ENCODE data around the gene LIPI. TPM values are rescaled to one million over a fixed set of nuclear protein-coding genes. Genes with fewer than 3 reads are reported as not detected.

Gene LIPI
- total RNA-seq (2022), result not detected in 2 replicates
- Bru-seq, nascent RNA, result percentile 1 among the genes with signal in this experiment
- BruChase-seq, experiment 1, labeled RNA remaining after a 6-hour chase, result not detected
- BruChase-seq, experiment 2, labeled RNA remaining after a 2-hour chase, result percentile 1 among the genes with signal in this experiment
- long read RNA-seq, result 0 reads

- DNase-seq, result no peak
- Mint-ChIP-seq H3K36me3 (ENCODE audit: insufficient read depth, unreplicated experiment) (no peaks in the 10 kb centered on the region), H3K9me3 (ENCODE audit: low read depth, unreplicated experiment) (no peaks in the 10 kb centered on the region), H3K27me3 (ENCODE audit: unreplicated experiment) (no peaks in the 10 kb centered on the region), H3K4me3 (ENCODE audit: low read depth, unreplicated experiment) (no peak within 1 kb of the TSS), H3K4me1 (ENCODE audit: low read depth, unreplicated experiment) (no peaks in the 10 kb centered on the region), H3K27ac (ENCODE audit: unreplicated experiment) (no peak within 1 kb of the TSS)
- BruUV-seq (replicated peaks), result no TSS peak
- intact Hi-C loops (cut with micrococcal nuclease; ENCODE audit: unreplicated experiment), result no loop called here
- no peak for TF ChIP-seq CTCF (IDR thresholded peaks at IDR 0.05; ENCODE audit: unreplicated experiment)
- CTCF ChIA-PET, result no interaction called here
These were observed at the start of gene LIPI for GRCh38 chr21:14210738-14211137. LIPI (minus strand) TSS chr21:14210955; CDS start chr21:14210845, 110 bp downstream.

- intact Hi-C loops (cut with micrococcal nuclease; ENCODE audit: unreplicated experiment), result loop anchor here (2.0 to 5.0 kb wide), 2 partner anchors 47 to 603 kb away; no protein-coding TSS in a partner anchor
- Mint-ChIP-seq H3K9me3 (ENCODE audit: low read depth, unreplicated experiment) (no peaks in the 10 kb centered on the region), H3K4me1 (ENCODE audit: low read depth, unreplicated experiment) (no peaks in the 10 kb centered on the region), H3K27me3 (ENCODE audit: unreplicated experiment) (no peaks in the 10 kb centered on the region), H3K4me3 (ENCODE audit: low read depth, unreplicated experiment) (no peak overlapping the region), H3K36me3 (ENCODE audit: insufficient read depth, unreplicated experiment) (no peaks in the 10 kb centered on the region), H3K27ac (ENCODE audit: unreplicated experiment) (no peak overlapping the region)
- no peak for DNase-seq
- no TSS peak for BruUV-seq (replicated peaks)
- no peak for TF ChIP-seq CTCF (IDR thresholded peaks at IDR 0.05; ENCODE audit: unreplicated experiment)
- CTCF ChIA-PET, result interaction anchor here (0.6 kb wide), 1 partner anchor 119 kb away, joined by 3 read pairs; no protein-coding TSS in a partner anchor
These were observed 49.5 kb upstream of the LIPI start for GRCh38 chr21:14260174-14260764.

DNA sequence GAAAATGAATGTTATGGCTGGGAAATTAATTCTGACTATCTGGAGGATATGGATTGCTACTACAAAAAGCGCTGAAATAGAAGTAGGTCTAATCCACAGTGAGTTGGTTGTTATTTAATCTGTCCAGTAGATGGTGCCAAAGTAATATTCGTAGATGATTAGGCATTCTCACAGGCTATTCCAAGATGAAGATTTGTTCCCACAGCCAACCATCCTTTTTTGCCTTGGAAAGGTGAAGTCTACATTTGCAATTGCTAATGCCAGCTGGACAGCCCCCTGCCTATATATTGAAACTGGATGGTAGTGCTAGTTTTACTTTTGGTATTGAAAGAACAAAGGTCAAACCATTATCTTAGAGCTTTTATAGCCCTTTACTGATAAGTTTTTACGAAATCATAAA is 49.0 kb upstream of the LIPI start:
- CTCF ChIA-PET, result interaction anchor here (0.6 kb wide), 1 partner anchor 120 kb away, joined by 3 read pairs; no protein-coding TSS in a partner anchor
- Mint-ChIP-seq H3K4me3 (ENCODE audit: low read depth, unreplicated experiment) (no peak overlapping the region), H3K27me3 (ENCODE audit: unreplicated experiment) (no peaks in the 10 kb centered on the region), H3K9me3 (ENCODE audit: low read depth, unreplicated experiment) (no peaks in the 10 kb centered on the region), H3K27ac (ENCODE audit: unreplicated experiment) (no peak overlapping the region), H3K4me1 (ENCODE audit: low read depth, unreplicated experiment) (no peaks in the 10 kb centered on the region), H3K36me3 (ENCODE audit: insufficient read depth, unreplicated experiment) (no peaks in the 10 kb centered on the region)
- intact Hi-C loops (cut with micrococcal nuclease; ENCODE audit: unreplicated experiment), result loop anchor here (2.0 to 5.0 kb wide), 2 partner anchors 48 to 603 kb away; no protein-coding TSS in a partner anchor
- no TSS peak for BruUV-seq (replicated peaks)
- peak; percentile 47 for TF ChIP-seq CTCF (IDR thresholded peaks at IDR 0.05; ENCODE audit: unreplicated experiment)
- DNase-seq, result no peak

- CTCF ChIA-PET, result no interaction called here
- Mint-ChIP-seq H3K4me1 (ENCODE audit: low read depth, unreplicated experiment) (peaks cover 9% of the 10 kb centered on the region), H3K36me3 (ENCODE audit: insufficient read depth, unreplicated experiment) (no peaks in the 10 kb centered on the region), H3K9me3 (ENCODE audit: low read depth, unreplicated experiment) (no peaks in the 10 kb centered on the region), H3K27ac (ENCODE audit: unreplicated experiment) (no peak overlapping the region), H3K4me3 (ENCODE audit: low read depth, unreplicated experiment) (no peak overlapping the region), H3K27me3 (ENCODE audit: unreplicated experiment) (peaks cover 36% of the 10 kb centered on the region)
- BruUV-seq (replicated peaks), result no TSS peak
- DNase-seq, result no peak
- intact Hi-C loops (cut with micrococcal nuclease; ENCODE audit: unreplicated experiment), result no loop called here
- TF ChIP-seq CTCF (IDR thresholded peaks at IDR 0.05; ENCODE audit: unreplicated experiment), result no peak
These were observed 40.6 kb upstream of the LIPI start for GRCh38 chr21:14251336-14251735.
